ENCODE results near the gene CALCA. TPM values are rescaled to one million over a fixed set of nuclear protein-coding genes. Genes with fewer than 3 reads are reported as not detected.

The CALCA gene
- total RNA-seq, 1 donor from 2014 or later, result not detected

GRCh38 chr11:14973621-14974514 is 1.7 kb upstream of the CALCA start:
- FAIRE-seq, result no peak
- no peak for TF ChIP-seq CTCF (IDR thresholded peaks at IDR 0.05; ENCODE audit: insufficient read depth, low read length, severe bottlenecking)
- H3K27me3 ChIP-seq (ENCODE audit: control insufficient read depth, insufficient read depth, low read length), result peaks cover 37% of the 10 kb centered on the region
- no peak overlapping the region for H3K4me3 ChIP-seq (ENCODE audit: low read depth, low read length)
- no peaks in the 10 kb centered on the region for H3K36me3 ChIP-seq (ENCODE audit: control insufficient read depth, insufficient read depth, low read length)
- no peak for DNase-seq (ENCODE audit: low read depth)

- peaks cover 36% of the 10 kb centered on the region for H3K27me3 ChIP-seq (ENCODE audit: control insufficient read depth, insufficient read depth, low read length)
Observed at GRCh38 chr11:14972581-14973495, 687 bp upstream of the CALCA start.

GRCh38 chr11:14969901-14970323 is 2.2 kb downstream of the CALCA start:
- H3K27me3 ChIP-seq (ENCODE audit: control insufficient read depth, insufficient read depth, low read length), result peaks cover 36% of the 10 kb centered on the region
- no peak for FAIRE-seq
- H3K36me3 ChIP-seq (ENCODE audit: control insufficient read depth, insufficient read depth, low read length), result no peaks in the 10 kb centered on the region
- TF ChIP-seq CTCF (IDR thresholded peaks at IDR 0.05; ENCODE audit: insufficient read depth, low read length, severe bottlenecking), result peak; percentile 78
- peak; percentile 14 for DNase-seq (ENCODE audit: low read depth)
- H3K4me3 ChIP-seq (ENCODE audit: low read depth, low read length), result no peak overlapping the region

More at GRCh38 chr11:14972581-14973495, 687 bp upstream of the CALCA start:
- FAIRE-seq (no peak), DNase-seq (ENCODE audit: low read depth) (no peak)
- no peaks in the 10 kb centered on the region for H3K36me3 ChIP-seq (ENCODE audit: control insufficient read depth, insufficient read depth, low read length)
- TF ChIP-seq CTCF (IDR thresholded peaks at IDR 0.05; ENCODE audit: insufficient read depth, low read length, severe bottlenecking), result no peak
- no peak overlapping the region for H3K4me3 ChIP-seq (ENCODE audit: low read depth, low read length)

- FAIRE-seq (no peak), DNase-seq (ENCODE audit: low read depth) (no peak)
- peaks cover 16% of the 10 kb centered on the region for H3K27me3 ChIP-seq (ENCODE audit: control insufficient read depth, insufficient read depth, low read length)
- no peak for TF ChIP-seq CTCF (IDR thresholded peaks at IDR 0.05; ENCODE audit: insufficient read depth, low read length, severe bottlenecking)
- H3K36me3 ChIP-seq (ENCODE audit: control insufficient read depth, insufficient read depth, low read length), result no peaks in the 10 kb centered on the region
- H3K4me3 ChIP-seq (ENCODE audit: low read depth, low read length), result no peak overlapping the region
Observed at GRCh38 chr11:14967581-14968243, 4.4 kb downstream of the CALCA start.

- Histone ChIP-seq H3K27me3 (ENCODE audit: control insufficient read depth, insufficient read depth, low read length) (peaks cover 1% of the 10 kb centered on the region), H3K4me3 (ENCODE audit: low read depth, low read length) (no peak overlapping the region), H3K36me3 (ENCODE audit: control insufficient read depth, insufficient read depth, low read length) (no peaks in the 10 kb centered on the region)
- FAIRE-seq, result no peak
- no peak for DNase-seq (ENCODE audit: low read depth)
- no peak for TF ChIP-seq CTCF (IDR thresholded peaks at IDR 0.05; ENCODE audit: insufficient read depth, low read length, severe bottlenecking)
Observed at GRCh38 chr11:14956111-14956510, 16.0 kb downstream of the CALCA start.

Data from bronchial epithelial cell (primary cell).